Adrenal gland (tissue), 12 donors: Measurements from ENCODE around the gene UPK2. TPM values are rescaled to one million over a fixed set of nuclear protein-coding genes. Genes with fewer than 3 reads are reported as not detected.
"Not testable (repeated sequence)": the region's sequence is repeated elsewhere in the genome, so short reads cannot be mapped to it uniquely, and the experiment has no call there.

Experiments
- DNase-seq, 7 donors: peaks; one replicate each; pipeline ENCODE4 v3.0.0-alpha.2; 2019 to 2020
- H3K27ac ChIP-seq, 5 donors: fragments of 200-600 bp; sonication (generic) in 4 of 5; 1 replicate in 3 of 5; 2 replicates in 2 of 5; pipeline versions ENCODE4 v1.5.1 to v1.8.0; 2016 to 2020; ENCODE audit warnings: mild to moderate bottlenecking in 1 of 5
- H3K27me3 ChIP-seq: fragments of 200-600 bp; 2 replicates; pipeline ENCODE4 v1.8.0; 2021
- H3K36me3 ChIP-seq, 2 donors: fragments of 200-600 bp; replicated peaks in 1 of 2; 1 replicate in 1 of 2; 2 replicates in 1 of 2; pipeline versions ENCODE4 v1.5.1 to v1.8.0; 2018 to 2022
- H3K4me1 ChIP-seq, 2 donors: fragments of 200-600 bp; replicated peaks in 1 of 2; 1 replicate in 1 of 2; 2 replicates in 1 of 2; pipeline versions ENCODE4 v1.5.1 to v1.8.0; 2018 to 2021
- H3K4me3 ChIP-seq, 4 donors: fragments of 200-600 bp; sonication (generic) in 3 of 4; one replicate each; pipeline ENCODE4 v1.5.1; 2016 to 2018
- H3K9me3 ChIP-seq, 3 donors: fragments of 200-600 bp; sonication (generic) in 1 of 3; replicated peaks in 1 of 3; 1 replicate in 2 of 3; 2 replicates in 1 of 3; pipeline versions ENCODE4 v1.5.1 to v1.8.0; 2016 to 2021
- POLR2A ChIP-seq, 2 donors: fragments of 450-650 bp; IDR thresholded peaks; one replicate each; pipeline ENCODE4 v1.6.1; 2017; ENCODE audit warnings: antibody characterized with exemption in 2 of 2, mild to moderate bottlenecking in 2 of 2, moderate library complexity in 1 of 2
- WGBS, 4 donors: extraction: QIAGEN DNeasy Blood & Tissue Kit in 2 of 4; methylation state at CpG; one replicate each; pipeline versions ENCODE4 v1.1.5 to v1.1.7; 2013 to 2017; 5-methylcytosine and 5-hydroxymethylcytosine counted together
- intact Hi-C, 2 donors: fragments of 100-400 bp; cut with DNase I; formaldehyde crosslinking; loops; one replicate each; pipeline versions ENCODE4 v1.14.1 to v1.15.0; 2022 to 2023
- polyA plus RNA-seq, 3 donors: library from polyadenylated mRNA; stranded (reverse); fragments of 200-250 nt in 2 of 3; fragments of 350-450 nt in 1 of 3; fragmentation: Illumina TruSeq in 1 of 3; extraction: RNeasy Lipid Tissue Mini Kit (QIAGEN cat#74804) in 1 of 3; gene quantifications; one replicate each; pipeline ENCODE4 v1.2.3, GENCODE V29; 2013 to 2014
- total RNA-seq, 9 donors: library from RNA; depleted of rRNA in 4 of 9; stranded (reverse); fragments of >200 nt in 4 of 9; fragments of 120-200 nt in 1 of 9; fragmentation: NEBNext Ultra II Directional in 1 of 9; extraction: Animal tissue kit (Norgen Biotek cat#: 25700) in 1 of 9; gene quantifications; one replicate each; pipeline versions ENCODE4 v1.1.0 to v1.2.4, GENCODE V29; 2013 to 2023
- TF ChIP-seq, protein P1 (sequence below), 6 experiments: fragments of 450-650 bp in 4 of 6; fragments of 200-600 bp in 2 of 6; sonication (generic) in 1 of 6; IDR thresholded peaks; 1 replicate in 5 of 6; 2 replicates in 1 of 6; pipeline versions ENCODE4 v1.5.1 to v1.8.0; 2016 to 2021; ENCODE audit warnings: antibody characterized with exemption in 6 of 6, mild to moderate bottlenecking in 2 of 6, moderate library complexity in 1 of 6
- donor health status: healthy with polysubstance abuse.
- donor health status: Bipolar disorder and iron deficiency.
- donor health status: DM: yes; HTN: yes; CAD: no.
- donor health status: DM: no; HTN: no; CAD: no.
- donor health status: DM: no; HTN: no; CAD: no.
- donor health status: DM: yes; HTN: yes; CAD: no.

Gene UPK2
- total and polyA plus RNA-seq, 12 donors: 0.39 to 1.0 (median 0.64) TPM; not detected in 9

DNA sequence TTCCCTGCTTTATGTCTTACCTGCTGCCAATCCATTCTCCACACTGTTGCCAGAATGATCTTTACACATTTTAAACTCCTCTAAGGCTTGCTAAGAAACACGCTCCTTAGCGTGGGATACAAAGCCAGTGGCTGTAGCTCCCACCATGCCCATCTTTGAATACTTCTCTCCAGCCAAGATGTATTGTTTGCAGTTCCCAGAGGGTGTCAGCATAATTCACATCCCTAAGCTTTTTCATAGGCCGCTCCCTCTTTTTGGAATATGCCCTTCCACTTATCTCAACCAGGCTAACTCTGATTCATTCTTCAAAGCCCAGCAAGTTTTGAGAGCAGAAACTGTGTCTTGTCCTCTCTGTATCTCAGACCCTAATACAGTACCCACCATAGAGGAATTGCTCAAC lies 8.1 kb upstream of the UPK2 start:
- Histone ChIP-seq H3K4me1 (no peaks in the 10 kb centered on the region), H3K27ac (peak overlapping the region in 2 of 5 donors; percentile 47 to 49), H3K9me3 (no peaks in the 10 kb centered on the region), H3K4me3 (no peak overlapping the region), H3K27me3 (no peaks in the 10 kb centered on the region), H3K36me3 (no peaks in the 10 kb centered on the region)
- DNase-seq: no peak
- intact Hi-C loops: no loop called here
- 50 to 57% (median 52%) methylated on average over 3 of the region's 3 CpGs for WGBS, 4 donors
- no peak for TF ChIP-seq POLR2A (IDR thresholded peaks at IDR 0.05)
- TF ChIP-seq, protein P1, sequence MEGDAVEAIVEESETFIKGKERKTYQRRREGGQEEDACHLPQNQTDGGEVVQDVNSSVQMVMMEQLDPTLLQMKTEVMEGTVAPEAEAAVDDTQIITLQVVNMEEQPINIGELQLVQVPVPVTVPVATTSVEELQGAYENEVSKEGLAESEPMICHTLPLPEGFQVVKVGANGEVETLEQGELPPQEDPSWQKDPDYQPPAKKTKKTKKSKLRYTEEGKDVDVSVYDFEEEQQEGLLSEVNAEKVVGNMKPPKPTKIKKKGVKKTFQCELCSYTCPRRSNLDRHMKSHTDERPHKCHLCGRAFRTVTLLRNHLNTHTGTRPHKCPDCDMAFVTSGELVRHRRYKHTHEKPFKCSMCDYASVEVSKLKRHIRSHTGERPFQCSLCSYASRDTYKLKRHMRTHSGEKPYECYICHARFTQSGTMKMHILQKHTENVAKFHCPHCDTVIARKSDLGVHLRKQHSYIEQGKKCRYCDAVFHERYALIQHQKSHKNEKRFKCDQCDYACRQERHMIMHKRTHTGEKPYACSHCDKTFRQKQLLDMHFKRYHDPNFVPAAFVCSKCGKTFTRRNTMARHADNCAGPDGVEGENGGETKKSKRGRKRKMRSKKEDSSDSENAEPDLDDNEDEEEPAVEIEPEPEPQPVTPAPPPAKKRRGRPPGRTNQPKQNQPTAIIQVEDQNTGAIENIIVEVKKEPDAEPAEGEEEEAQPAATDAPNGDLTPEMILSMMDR (IDR thresholded peaks at IDR 0.05): no peak

DNA sequence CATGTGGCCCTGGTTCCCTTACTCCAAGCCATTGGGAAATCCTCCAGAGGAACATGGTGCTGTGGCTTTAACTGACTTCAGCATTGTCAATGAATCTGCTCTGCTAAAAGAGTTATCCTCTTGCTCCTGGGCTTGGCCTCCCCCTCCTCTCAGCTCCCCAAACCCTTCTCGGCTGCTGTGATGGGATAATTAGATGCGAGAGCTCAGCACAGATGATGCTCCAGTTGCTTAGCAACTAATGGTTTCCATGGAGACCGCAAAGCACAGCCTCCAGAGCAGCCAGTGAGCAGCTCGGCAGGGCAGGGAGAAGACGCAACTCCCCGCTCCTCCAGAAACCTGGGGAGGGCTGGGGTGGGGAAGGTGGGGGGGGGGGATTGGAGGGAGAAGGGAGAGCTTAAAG lies 2.8 kb upstream of the UPK2 start:
- intact Hi-C loops: no loop called here

DNA sequence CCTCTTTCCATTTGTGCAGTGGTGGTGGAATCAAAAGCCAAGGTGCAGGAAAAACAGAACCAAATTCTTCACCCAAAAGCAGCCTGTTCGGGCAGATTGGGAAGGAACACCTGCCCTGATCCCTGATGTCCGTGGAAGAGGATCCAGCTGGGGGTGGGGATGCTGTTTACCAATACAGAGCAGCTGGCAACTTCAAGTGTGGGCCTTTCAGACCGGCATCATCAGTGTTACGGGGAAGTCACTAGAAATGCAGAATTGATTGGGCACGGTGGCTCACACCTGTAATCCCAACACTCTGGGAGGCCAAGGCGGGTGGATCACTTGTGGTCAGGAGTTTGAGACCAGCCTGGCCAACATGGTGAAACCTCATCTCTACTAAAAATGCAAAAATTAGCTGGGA lies 2.1 kb upstream of the UPK2 start:
- DNase-seq, H3K27me3 ChIP-seq, H3K27ac ChIP-seq, H3K4me1 ChIP-seq, H3K36me3 ChIP-seq, H3K9me3 ChIP-seq, H3K4me3 ChIP-seq, intact Hi-C loops: not testable (repeated sequence)
- WGBS, 4 donors: 67 to 93% (median 88%) methylated on average over 6 of the region's 6 CpGs

More for the DNA sequence above, 2.8 kb upstream of the UPK2 start:
- no peaks in the 10 kb centered on the region for H3K36me3 ChIP-seq
- H3K9me3 ChIP-seq: no peaks in the 10 kb centered on the region
- peak in 1 of 7 donors; percentile 65 for DNase-seq
- H3K27me3 ChIP-seq: no peaks in the 10 kb centered on the region
- H3K27ac ChIP-seq: no peak overlapping the region
- 31 to 49% (median 42%) methylated on average over 5 to 6 of the region's 6 CpGs; no CpG with 5 or more reads in 1 of the 4 donors for WGBS, 4 donors
- H3K4me3 ChIP-seq: no peak overlapping the region
- no peaks in the 10 kb centered on the region for H3K4me1 ChIP-seq
- TF ChIP-seq POLR2A (IDR thresholded peaks at IDR 0.05): no peak
- TF ChIP-seq, protein P1 (IDR thresholded peaks at IDR 0.05): no peak

DNA sequence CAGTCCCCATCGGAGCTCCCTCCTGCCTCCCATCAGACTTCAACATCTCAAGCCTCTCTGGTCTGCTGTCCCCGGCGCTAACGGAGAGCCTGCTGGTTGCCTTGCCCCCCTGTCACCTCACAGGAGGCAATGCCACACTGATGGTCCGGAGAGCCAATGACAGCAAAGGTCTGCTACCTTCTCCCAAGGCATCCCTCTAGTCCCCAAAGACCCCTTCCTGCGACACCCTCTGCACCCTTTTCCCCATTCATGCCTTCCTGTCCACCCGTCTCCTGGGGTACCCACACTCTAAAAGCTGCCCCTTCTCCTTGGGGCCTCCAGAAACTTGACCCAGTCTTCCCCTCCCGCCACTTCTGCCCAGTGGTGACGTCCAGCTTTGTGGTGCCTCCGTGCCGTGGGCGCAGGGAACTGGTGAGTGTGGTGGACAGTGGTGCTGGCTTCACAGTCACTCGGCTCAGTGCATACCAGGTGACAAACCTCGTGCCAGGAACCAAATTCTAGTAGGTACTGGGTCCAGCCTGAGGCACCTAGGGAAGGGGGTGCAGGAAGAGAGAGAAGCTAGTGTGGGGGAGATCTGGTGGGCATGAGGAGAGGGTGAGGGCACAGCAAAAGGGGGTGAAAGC lies 860 bp downstream of the UPK2 start:
- no peak for DNase-seq
- Histone ChIP-seq H3K4me3 (no peak overlapping the region), H3K4me1 (no peaks in the 10 kb centered on the region), H3K27me3 (no peaks in the 10 kb centered on the region), H3K36me3 (no peaks in the 10 kb centered on the region), H3K9me3 (no peaks in the 10 kb centered on the region), H3K27ac (no peak overlapping the region)
- 38 to 57% (median 46%) methylated on average over 9 to 14 of the region's 14 CpGs for WGBS, 4 donors
- no peak for TF ChIP-seq POLR2A (IDR thresholded peaks at IDR 0.05)
- TF ChIP-seq, protein P1 (IDR thresholded peaks at IDR 0.05): peak in 1 of 6 experiments; percentile 5
- intact Hi-C loops: loop anchor here (5.0 kb wide), 1 partner anchor 270 kb away; no protein-coding TSS in a partner anchor

DNA sequence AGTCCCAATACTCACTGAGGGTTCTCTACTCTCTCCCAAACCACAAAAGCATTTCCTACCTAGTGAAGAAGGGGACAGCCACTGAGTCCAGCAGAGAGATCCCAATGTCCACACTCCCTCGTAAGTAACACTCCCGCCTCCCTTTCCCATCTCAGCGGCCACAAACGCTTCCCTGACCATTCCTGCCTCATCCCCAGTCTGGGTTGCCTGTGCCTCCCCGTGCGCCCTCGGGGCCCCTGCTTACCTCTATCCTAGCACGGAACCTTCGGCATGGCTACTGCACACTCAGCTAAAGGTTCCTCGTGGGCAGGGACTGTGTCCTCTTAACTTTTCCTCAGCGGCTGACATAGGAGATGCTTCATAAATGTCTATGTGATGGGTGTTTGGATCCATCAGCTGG lies 1.5 kb downstream of the UPK2 start:
- no peak for DNase-seq
- intact Hi-C loops: loop anchor here (5.0 kb wide), 1 partner anchor 270 kb away; no protein-coding TSS in a partner anchor

More for the DNA sequence above, 1.5 kb downstream of the UPK2 start:
- no peak overlapping the region for H3K27ac ChIP-seq
- H3K4me1 ChIP-seq: no peaks in the 10 kb centered on the region
- H3K36me3 ChIP-seq: no peaks in the 10 kb centered on the region
- no peak for TF ChIP-seq POLR2A (IDR thresholded peaks at IDR 0.05)
- TF ChIP-seq, protein P1 (IDR thresholded peaks at IDR 0.05): no peak
- 74 to 90% (median 80%) methylated on average over 11 of the region's 11 CpGs for WGBS, 4 donors
- no peaks in the 10 kb centered on the region for H3K9me3 ChIP-seq
- H3K4me3 ChIP-seq: no peak overlapping the region
- no peaks in the 10 kb centered on the region for H3K27me3 ChIP-seq
